ENCODE data around the gene CFTR. TPM values are rescaled to one million over a fixed set of nuclear protein-coding genes. Genes with fewer than 3 reads are reported as not detected.

Gene CFTR
- total RNA-seq, 1 donor from 2014 or later, result not detected

- no peak for DNase-seq (ENCODE audit: low read depth)
Observed at GRCh38 chr7:117587931-117588330, 108.1 kb downstream of the CFTR start.

GRCh38 chr7:117588352-117588794 is 108.5 kb downstream of the CFTR start:
- DNase-seq (ENCODE audit: low read depth), result no peak

- no peak for DNase-seq (ENCODE audit: low read depth)
Observed at GRCh38 chr7:117590191-117590590, 110.4 kb downstream of the CFTR start.

- no peak for DNase-seq (ENCODE audit: low read depth)
Observed at GRCh38 chr7:117592011-117592635, 112.3 kb downstream of the CFTR start.

GRCh38 chr7:117596134-117596533 is 116.3 kb downstream of the CFTR start:
- DNase-seq (ENCODE audit: low read depth), result no peak

- peak; percentile 94 for DNase-seq (ENCODE audit: low read depth)
Observed at GRCh38 chr7:117597755-117598154, 117.9 kb downstream of the CFTR start.

GRCh38 chr7:117600911-117601310 is 121.1 kb downstream of the CFTR start:
- no peak for DNase-seq (ENCODE audit: low read depth)

- no peak for DNase-seq (ENCODE audit: low read depth)
Observed at GRCh38 chr7:117603627-117604026, 123.8 kb downstream of the CFTR start.

- DNase-seq (ENCODE audit: low read depth), result no peak
Observed at GRCh38 chr7:117605712-117606111, 125.9 kb downstream of the CFTR start.

GRCh38 chr7:117606132-117606531 is 126.3 kb downstream of the CFTR start:
- DNase-seq (ENCODE audit: low read depth), result no peak

GRCh38 chr7:117610396-117610795 is 130.6 kb downstream of the CFTR start:
- no peak for DNase-seq (ENCODE audit: low read depth)

GRCh38 chr7:117612637-117613036 is 132.8 kb downstream of the CFTR start:
- DNase-seq (ENCODE audit: low read depth), result no peak

- no peak for DNase-seq (ENCODE audit: low read depth)
Observed at GRCh38 chr7:117616694-117617093, 136.9 kb downstream of the CFTR start.

GRCh38 chr7:117619681-117620080 is 139.9 kb downstream of the CFTR start:
- DNase-seq (ENCODE audit: low read depth), result no peak

GRCh38 chr7:117621075-117621618 is 141.3 kb downstream of the CFTR start:
- DNase-seq (ENCODE audit: low read depth), result no peak

GRCh38 chr7:117623606-117624005 is 143.8 kb downstream of the CFTR start:
- DNase-seq (ENCODE audit: low read depth), result no peak

GRCh38 chr7:117630501-117630900 is 150.7 kb downstream of the CFTR start:
- no peak for DNase-seq (ENCODE audit: low read depth)

GRCh38 chr7:117630907-117631564 is 151.2 kb downstream of the CFTR start:
- DNase-seq (ENCODE audit: low read depth), result no peak

GRCh38 chr7:117631652-117632051 is 151.8 kb downstream of the CFTR start:
- no peak for DNase-seq (ENCODE audit: low read depth)

- DNase-seq (ENCODE audit: low read depth), result no peak
Observed at GRCh38 chr7:117637937-117638336, 158.1 kb downstream of the CFTR start.

- DNase-seq (ENCODE audit: low read depth), result no peak
Observed at GRCh38 chr7:117639966-117640365, 160.1 kb downstream of the CFTR start.

GRCh38 chr7:117640465-117640864 is 160.6 kb downstream of the CFTR start:
- no peak for DNase-seq (ENCODE audit: low read depth)

Measured in myocyte (in vitro differentiated cells).